ENCODE results near the gene MAN1A1. TPM values are rescaled to one million over a fixed set of nuclear protein-coding genes. Genes with fewer than 3 reads are reported as not detected.

The MAN1A1 gene
- total RNA-seq, 1 experiment from 2014 or later = 0.06 TPM

DNA sequence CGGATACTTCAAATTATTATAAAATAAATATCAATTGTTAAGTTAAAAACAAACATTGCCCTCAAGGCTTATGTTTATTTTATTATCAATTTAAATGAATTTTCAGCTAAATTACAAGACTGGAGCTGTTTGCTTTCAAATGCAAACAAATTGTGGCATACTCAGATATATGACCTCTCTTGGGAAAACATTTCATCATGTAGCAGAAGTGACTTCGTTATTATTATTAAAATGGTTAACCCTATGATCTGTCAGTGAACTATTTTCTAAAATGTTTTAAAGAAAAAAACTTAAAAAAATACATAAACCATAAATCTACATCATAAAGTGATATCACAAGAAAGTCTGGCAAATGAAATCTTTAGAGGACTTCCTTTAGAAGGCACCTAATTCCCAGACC, 72.5 kb downstream of the MAN1A1 start:
- intact Hi-C loops (cut with micrococcal nuclease; ENCODE audit: unreplicated experiment) = no loop called here
- Histone ChIP-seq H3K4me3 (ENCODE audit: low read depth, low read length, poor library complexity, severe bottlenecking) (no peak overlapping the region), H3K9me3 (ENCODE audit: low read depth, low read length, poor library complexity, severe bottlenecking) (no peaks in the 10 kb centered on the region), H3K27me3 (replicated peaks; ENCODE audit: insufficient read depth, low read depth, low read length, poor library complexity) (no peaks in the 10 kb centered on the region), H3K36me3 (ENCODE audit: insufficient read depth, low read length, poor library complexity, severe bottlenecking) (no peaks in the 10 kb centered on the region), H3K27ac (ENCODE audit: low read depth, low read length, poor library complexity, severe bottlenecking) (no peak overlapping the region), H3K4me1 (ENCODE audit: insufficient read depth, low read length, poor library complexity, severe bottlenecking) (no peaks in the 10 kb centered on the region)
- ChIA-PET POLR2A (ENCODE audit: low non-redundant PET) (no interaction called here), CTCF (no interaction called here)
- TF ChIP-seq, protein P1, sequence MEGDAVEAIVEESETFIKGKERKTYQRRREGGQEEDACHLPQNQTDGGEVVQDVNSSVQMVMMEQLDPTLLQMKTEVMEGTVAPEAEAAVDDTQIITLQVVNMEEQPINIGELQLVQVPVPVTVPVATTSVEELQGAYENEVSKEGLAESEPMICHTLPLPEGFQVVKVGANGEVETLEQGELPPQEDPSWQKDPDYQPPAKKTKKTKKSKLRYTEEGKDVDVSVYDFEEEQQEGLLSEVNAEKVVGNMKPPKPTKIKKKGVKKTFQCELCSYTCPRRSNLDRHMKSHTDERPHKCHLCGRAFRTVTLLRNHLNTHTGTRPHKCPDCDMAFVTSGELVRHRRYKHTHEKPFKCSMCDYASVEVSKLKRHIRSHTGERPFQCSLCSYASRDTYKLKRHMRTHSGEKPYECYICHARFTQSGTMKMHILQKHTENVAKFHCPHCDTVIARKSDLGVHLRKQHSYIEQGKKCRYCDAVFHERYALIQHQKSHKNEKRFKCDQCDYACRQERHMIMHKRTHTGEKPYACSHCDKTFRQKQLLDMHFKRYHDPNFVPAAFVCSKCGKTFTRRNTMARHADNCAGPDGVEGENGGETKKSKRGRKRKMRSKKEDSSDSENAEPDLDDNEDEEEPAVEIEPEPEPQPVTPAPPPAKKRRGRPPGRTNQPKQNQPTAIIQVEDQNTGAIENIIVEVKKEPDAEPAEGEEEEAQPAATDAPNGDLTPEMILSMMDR (conservative IDR thresholded peaks at IDR 0.05; ENCODE audit: low read depth, low read length) = no peak
- no peak for TF ChIP-seq EZH2 (IDR thresholded peaks at IDR 0.05; ENCODE audit: borderline replicate concordance, low read depth, low read length, poor library complexity, severe bottlenecking)
- no TSS peak for BruUV-seq (replicated peaks)
- no peak for DNase-seq (ENCODE audit: low spot score)

DNA sequence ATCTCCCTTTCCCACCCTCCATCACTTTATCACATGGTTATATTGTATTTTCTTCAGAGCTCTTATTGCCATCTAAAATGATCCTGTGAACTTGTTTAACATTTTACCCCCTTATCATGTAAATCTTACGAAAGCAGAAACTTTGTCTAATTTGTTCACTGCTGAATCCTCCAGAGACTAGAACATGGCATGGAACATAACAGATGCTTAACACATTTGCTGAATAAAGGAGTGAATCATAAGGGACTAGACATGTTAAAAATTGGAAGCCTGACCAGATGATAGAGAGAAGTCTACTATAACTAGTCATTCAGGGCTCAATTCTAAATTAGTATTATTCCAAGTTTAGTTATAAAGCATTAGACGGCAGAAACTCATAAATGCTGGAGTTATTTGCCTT, 73.3 kb downstream of the MAN1A1 start:
- Histone ChIP-seq H3K4me3 (ENCODE audit: low read depth, low read length, poor library complexity, severe bottlenecking) (no peak overlapping the region), H3K36me3 (ENCODE audit: insufficient read depth, low read length, poor library complexity, severe bottlenecking) (no peaks in the 10 kb centered on the region), H3K9me3 (ENCODE audit: low read depth, low read length, poor library complexity, severe bottlenecking) (no peaks in the 10 kb centered on the region), H3K27ac (ENCODE audit: low read depth, low read length, poor library complexity, severe bottlenecking) (no peak overlapping the region), H3K4me1 (ENCODE audit: insufficient read depth, low read length, poor library complexity, severe bottlenecking) (no peaks in the 10 kb centered on the region), H3K27me3 (replicated peaks; ENCODE audit: insufficient read depth, low read depth, low read length, poor library complexity) (no peaks in the 10 kb centered on the region)
- TF ChIP-seq, protein P1 (conservative IDR thresholded peaks at IDR 0.05; ENCODE audit: low read depth, low read length) = no peak
- no peak for TF ChIP-seq EZH2 (IDR thresholded peaks at IDR 0.05; ENCODE audit: borderline replicate concordance, low read depth, low read length, poor library complexity, severe bottlenecking)
- ChIA-PET POLR2A (ENCODE audit: low non-redundant PET) (no interaction called here), CTCF (no interaction called here)
- BruUV-seq (replicated peaks) = no TSS peak
- intact Hi-C loops (cut with micrococcal nuclease; ENCODE audit: unreplicated experiment) = no loop called here
- DNase-seq (ENCODE audit: low spot score) = no peak

DNA sequence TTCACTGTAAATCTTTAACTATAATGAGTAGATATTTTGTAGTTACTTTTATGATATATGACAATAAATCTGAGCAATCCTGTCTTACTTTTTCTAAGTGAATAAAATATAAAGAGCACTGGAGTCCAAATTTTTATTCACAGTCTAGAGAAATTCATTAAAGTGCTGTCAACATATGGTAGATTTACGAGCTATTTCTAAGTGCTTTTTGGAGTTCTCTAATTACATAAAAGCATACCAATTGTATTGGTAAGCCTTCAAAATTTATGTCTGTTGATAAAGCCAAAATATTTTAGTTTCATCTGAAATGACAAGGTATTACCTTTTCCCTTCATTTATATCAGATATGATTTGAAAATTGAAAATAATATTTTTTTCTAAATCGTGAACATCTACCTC, 75.4 kb downstream of the MAN1A1 start:
- CTCF ChIA-PET = no interaction called here
- H3K27me3 ChIP-seq (replicated peaks; ENCODE audit: insufficient read depth, low read depth, low read length, poor library complexity) = no peaks in the 10 kb centered on the region
- no peak overlapping the region for H3K4me3 ChIP-seq (ENCODE audit: low read depth, low read length, poor library complexity, severe bottlenecking)
- POLR2A ChIA-PET (ENCODE audit: low non-redundant PET) = no interaction called here
- no peaks in the 10 kb centered on the region for H3K4me1 ChIP-seq (ENCODE audit: insufficient read depth, low read length, poor library complexity, severe bottlenecking)
- TF ChIP-seq, protein P1 (conservative IDR thresholded peaks at IDR 0.05; ENCODE audit: low read depth, low read length) = no peak
- no peak for TF ChIP-seq EZH2 (IDR thresholded peaks at IDR 0.05; ENCODE audit: borderline replicate concordance, low read depth, low read length, poor library complexity, severe bottlenecking)
- H3K36me3 ChIP-seq (ENCODE audit: insufficient read depth, low read length, poor library complexity, severe bottlenecking) = no peaks in the 10 kb centered on the region
- no peak for DNase-seq (ENCODE audit: low spot score)
- H3K27ac ChIP-seq (ENCODE audit: low read depth, low read length, poor library complexity, severe bottlenecking) = no peak overlapping the region
- intact Hi-C loops (cut with micrococcal nuclease; ENCODE audit: unreplicated experiment) = no loop called here
- H3K9me3 ChIP-seq (ENCODE audit: low read depth, low read length, poor library complexity, severe bottlenecking) = peaks cover 7% of the 10 kb centered on the region
- no TSS peak for BruUV-seq (replicated peaks)

Data from A673 (cell line).